Measurements from ENCODE around the gene RASAL1.
A peak's percentile ranks its signal among the peaks of the same experiment; 100 is the strongest.

Gene RASAL1

GRCh38 chr12:113115455-113116126 is 20.0 kb downstream of the RASAL1 start:
- DNase-seq (ENCODE audit: low read depth) = no peak

- DNase-seq (ENCODE audit: low read depth) = no peak
Observed at GRCh38 chr12:113114447-113115178, 20.9 kb downstream of the RASAL1 start.

- DNase-seq (ENCODE audit: low read depth) = no peak
Observed at GRCh38 chr12:113113397-113113796, 22.2 kb downstream of the RASAL1 start.

- no peak for DNase-seq (ENCODE audit: low read depth)
Observed at GRCh38 chr12:113112043-113112899, 23.3 kb downstream of the RASAL1 start.

- DNase-seq (ENCODE audit: low read depth) = no peak
Observed at GRCh38 chr12:113111247-113111646, 24.3 kb downstream of the RASAL1 start.

GRCh38 chr12:113109872-113110599 is 25.5 kb downstream of the RASAL1 start:
- DNase-seq (ENCODE audit: low read depth) = no peak

GRCh38 chr12:113109360-113109759 is 26.2 kb downstream of the RASAL1 start:
- DNase-seq (ENCODE audit: low read depth) = no peak

GRCh38 chr12:113108308-113108707 is 27.3 kb downstream of the RASAL1 start:
- no peak for DNase-seq (ENCODE audit: low read depth)

GRCh38 chr12:113106361-113106760 is 29.2 kb downstream of the RASAL1 start:
- no peak for DNase-seq (ENCODE audit: low read depth)

- DNase-seq (ENCODE audit: low read depth) = no peak
Observed at GRCh38 chr12:113105606-113106271, 29.8 kb downstream of the RASAL1 start.

GRCh38 chr12:113104953-113105510 is 30.5 kb downstream of the RASAL1 start:
- DNase-seq (ENCODE audit: low read depth) = no peak

- peak; percentile 57 for DNase-seq (ENCODE audit: low read depth)
Observed at GRCh38 chr12:113103756-113104450, 31.7 kb downstream of the RASAL1 start.

- DNase-seq (ENCODE audit: low read depth) = no peak
Observed at GRCh38 chr12:113102811-113103210, 32.8 kb downstream of the RASAL1 start.

GRCh38 chr12:113101751-113102150 is 33.8 kb downstream of the RASAL1 start:
- DNase-seq (ENCODE audit: low read depth) = no peak

- DNase-seq (ENCODE audit: low read depth) = no peak
Observed at GRCh38 chr12:113099764-113100163, 35.8 kb downstream of the RASAL1 start.

- no peak for DNase-seq (ENCODE audit: low read depth)
Observed at GRCh38 chr12:113099364-113099763, 36.2 kb downstream of the RASAL1 start.

GRCh38 chr12:113098441-113099028 is 37.0 kb downstream of the RASAL1 start:
- DNase-seq (ENCODE audit: low read depth) = peak; percentile 43

GRCh38 chr12:113097716-113098440 is 37.7 kb downstream of the RASAL1 start:
- DNase-seq (ENCODE audit: low read depth) = no peak

GRCh38 chr12:113096675-113097461 is 38.7 kb downstream of the RASAL1 start:
- DNase-seq (ENCODE audit: low read depth) = no peak
